Measurements from ENCODE around the gene GGT1.

GGT1 gene

GRCh38 chr22:24584166-24584790 lies 18.7 kb upstream of the GGT1 start:
- Histone ChIP-seq H3K27me3 (no peaks in the 10 kb centered on the region), H4K20me1 (peaks cover 21% of the 10 kb centered on the region), H3K4me1 (peaks cover 33% of the 10 kb centered on the region), H3K4me3 (no peak overlapping the region), H3K9me3 (no peaks in the 10 kb centered on the region), H3K36me3 (no peaks in the 10 kb centered on the region), H3K9ac (no peak overlapping the region), H3K27ac (no peak overlapping the region), H3K4me2 (no peak overlapping the region)
- TF ChIP-seq Cebpa-rat (IDR thresholded peaks at IDR 0.05): no peak

GRCh38 chr22:24584871-24585411 lies 18.1 kb upstream of the GGT1 start:
- no peak overlapping the region for H3K9ac ChIP-seq
- H3K4me2 ChIP-seq: no peak overlapping the region
- H3K27ac ChIP-seq: no peak overlapping the region

GRCh38 chr22:24585461-24585860 lies 17.5 kb upstream of the GGT1 start:
- Histone ChIP-seq H3K9ac (no peak overlapping the region), H3K4me1 (peaks cover 37% of the 10 kb centered on the region), H3K27me3 (no peaks in the 10 kb centered on the region), H3K36me3 (no peaks in the 10 kb centered on the region), H3K9me3 (no peaks in the 10 kb centered on the region), H3K4me3 (no peak overlapping the region), H3K27ac (no peak overlapping the region), H4K20me1 (peaks cover 29% of the 10 kb centered on the region), H3K4me2 (peak overlapping the region; percentile 30; the same call in 1 of the 2 replicates)
- no peak for TF ChIP-seq Cebpa-rat (IDR thresholded peaks at IDR 0.05)

More at GRCh38 chr22:24584871-24585411, 18.1 kb upstream of the GGT1 start:
- Histone ChIP-seq H4K20me1 (peaks cover 27% of the 10 kb centered on the region), H3K9me3 (no peaks in the 10 kb centered on the region), H3K4me1 (peaks cover 37% of the 10 kb centered on the region), H3K36me3 (no peaks in the 10 kb centered on the region), H3K4me3 (no peak overlapping the region), H3K27me3 (no peaks in the 10 kb centered on the region)
- no peak for TF ChIP-seq Cebpa-rat (IDR thresholded peaks at IDR 0.05)

- H3K36me3 ChIP-seq: no peaks in the 10 kb centered on the region
- H4K20me1 ChIP-seq: peaks cover 35% of the 10 kb centered on the region
- H3K9ac ChIP-seq: no peak overlapping the region
- no peaks in the 10 kb centered on the region; the same call in 1 of the 2 replicates for H3K27me3 ChIP-seq
- H3K4me1 ChIP-seq: peaks cover 37% of the 10 kb centered on the region
- H3K27ac ChIP-seq: no peak overlapping the region
- H3K4me3 ChIP-seq: no peak overlapping the region
- peak overlapping the region; percentile 30 for H3K4me2 ChIP-seq
- no peak for TF ChIP-seq Cebpa-rat (IDR thresholded peaks at IDR 0.05)
- H3K9me3 ChIP-seq: no peaks in the 10 kb centered on the region
Measured at GRCh38 chr22:24585927-24586546, 17.0 kb upstream of the GGT1 start.

GRCh38 chr22:24587251-24587650 lies 15.7 kb upstream of the GGT1 start:
- Histone ChIP-seq H3K27me3 (peaks cover 11% of the 10 kb centered on the region), H3K9me3 (no peaks in the 10 kb centered on the region), H3K27ac (no peak overlapping the region), H4K20me1 (peaks cover 46% of the 10 kb centered on the region), H3K4me2 (peak overlapping the region; percentile 84), H3K9ac (no peak overlapping the region), H3K36me3 (no peaks in the 10 kb centered on the region), H3K4me1 (peaks cover 40% of the 10 kb centered on the region), H3K4me3 (no peak overlapping the region)
- no peak for TF ChIP-seq Cebpa-rat (IDR thresholded peaks at IDR 0.05)

GRCh38 chr22:24587948-24588347 lies 15.0 kb upstream of the GGT1 start:
- H3K9ac ChIP-seq: 0 out of 2 replicates have a peak overlapping the region, but pooled peaks have one; percentile 5
- peak overlapping the region; percentile 84 for H3K4me2 ChIP-seq
- H3K9me3 ChIP-seq: no peaks in the 10 kb centered on the region
- peaks cover 46% of the 10 kb centered on the region for H4K20me1 ChIP-seq
- no peaks in the 10 kb centered on the region for H3K36me3 ChIP-seq
- H3K27me3 ChIP-seq: peaks cover 18% of the 10 kb centered on the region
- no peak for TF ChIP-seq Cebpa-rat (IDR thresholded peaks at IDR 0.05)
- no peak overlapping the region for H3K4me3 ChIP-seq
- peak overlapping the region; percentile 33; the same call in 1 of the 2 replicates for H3K27ac ChIP-seq
- peaks cover 47% of the 10 kb centered on the region for H3K4me1 ChIP-seq

GRCh38 chr22:24588381-24588756 lies 14.6 kb upstream of the GGT1 start:
- H3K4me2 ChIP-seq: peak overlapping the region; percentile 84
- H3K9me3 ChIP-seq: no peaks in the 10 kb centered on the region
- no peaks in the 10 kb centered on the region for H3K36me3 ChIP-seq
- H3K27ac ChIP-seq: peak overlapping the region; percentile 33
- H3K4me3 ChIP-seq: no peak overlapping the region
- H3K9ac ChIP-seq: peak overlapping the region; percentile 5; the same call in 1 of the 2 replicates
- TF ChIP-seq Cebpa-rat (IDR thresholded peaks at IDR 0.05): no peak
- H4K20me1 ChIP-seq: peaks cover 49% of the 10 kb centered on the region
- peaks cover 50% of the 10 kb centered on the region for H3K4me1 ChIP-seq
- H3K27me3 ChIP-seq: peaks cover 22% of the 10 kb centered on the region

- peaks cover 56% of the 10 kb centered on the region for H3K4me1 ChIP-seq
- H3K27ac ChIP-seq: peak overlapping the region; percentile 33
- H4K20me1 ChIP-seq: peaks cover 54% of the 10 kb centered on the region
- no peak for TF ChIP-seq Cebpa-rat (IDR thresholded peaks at IDR 0.05)
- H3K36me3 ChIP-seq: no peaks in the 10 kb centered on the region
- H3K4me2 ChIP-seq: peak overlapping the region; percentile 84
- H3K4me3 ChIP-seq: no peak overlapping the region
- no peaks in the 10 kb centered on the region for H3K9me3 ChIP-seq
- H3K9ac ChIP-seq: peak overlapping the region; percentile 5; the same call in 1 of the 2 replicates
- peaks cover 27% of the 10 kb centered on the region for H3K27me3 ChIP-seq
Measured at GRCh38 chr22:24588757-24589481, 14.1 kb upstream of the GGT1 start.

- peaks cover 63% of the 10 kb centered on the region for H3K4me1 ChIP-seq
- H3K9ac ChIP-seq: no peak overlapping the region
- no peaks in the 10 kb centered on the region for H3K36me3 ChIP-seq
- peaks cover 29% of the 10 kb centered on the region for H3K27me3 ChIP-seq
- TF ChIP-seq Cebpa-rat (IDR thresholded peaks at IDR 0.05): no peak
- H3K27ac ChIP-seq: no peak overlapping the region
- peak overlapping the region; percentile 84 for H3K4me2 ChIP-seq
- H4K20me1 ChIP-seq: peaks cover 57% of the 10 kb centered on the region
- no peak overlapping the region for H3K4me3 ChIP-seq
- H3K9me3 ChIP-seq: no peaks in the 10 kb centered on the region
Measured at GRCh38 chr22:24589518-24590030, 13.4 kb upstream of the GGT1 start.

Measured in BLaER1 (cell line).